Epithelial cell of esophagus (primary cell): ENCODE results near the gene MTHFD1L.

Experiments used
- DNase-seq: peaks from one replicate; pipeline ENCODE4 v3.0.0; 2010; ENCODE audit warnings: low read depth
- H3K4me3 ChIP-seq: 2 replicates; pipeline ENCODE4 v1.5.1; 2011; ENCODE audit warnings: mild to moderate bottlenecking, low read length, control low read depth
- TF ChIP-seq, protein P1 (sequence below): IDR thresholded peaks from 2 replicates; pipeline ENCODE4 v1.5.1; 2011; ENCODE audit warnings: low read depth, mild to moderate bottlenecking, low read length, control low read depth, inconsistent platforms; ENCODE audit not compliant: insufficient read depth; ENCODE audit errors: missing control alignments

MTHFD1L gene

DNA sequence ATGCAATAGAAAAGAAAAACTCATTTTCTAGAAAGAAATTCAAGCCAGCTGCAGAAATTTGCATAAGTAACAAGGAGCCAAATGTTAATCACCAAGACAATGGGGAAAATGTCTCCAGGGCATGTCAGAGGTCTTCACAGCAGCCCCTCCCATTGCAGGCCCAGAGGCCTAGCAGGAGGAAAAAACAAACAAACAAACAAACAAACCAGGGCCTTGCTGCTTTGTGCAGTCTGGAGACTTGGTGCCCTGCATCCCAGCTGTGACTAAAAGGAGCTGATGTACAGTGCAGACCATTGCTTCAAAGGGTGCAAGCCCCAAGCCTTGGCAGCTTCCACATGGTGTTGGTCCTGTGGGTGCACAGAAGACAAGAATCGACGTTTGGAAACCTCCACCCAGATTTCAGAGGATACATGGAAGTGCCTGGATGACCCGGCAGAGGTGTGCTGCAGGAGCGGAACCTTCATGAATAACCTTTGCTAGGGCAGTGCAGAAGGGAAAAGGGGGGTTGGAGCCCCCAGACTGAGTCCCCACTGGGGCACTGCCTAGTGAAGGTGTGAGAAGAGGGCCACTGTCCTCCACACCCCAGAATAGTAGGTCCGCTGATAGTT is 263.4 kb downstream of the MTHFD1L start:
- no peak overlapping the region for H3K4me3 ChIP-seq
- no peak for DNase-seq
- TF ChIP-seq, protein P1, sequence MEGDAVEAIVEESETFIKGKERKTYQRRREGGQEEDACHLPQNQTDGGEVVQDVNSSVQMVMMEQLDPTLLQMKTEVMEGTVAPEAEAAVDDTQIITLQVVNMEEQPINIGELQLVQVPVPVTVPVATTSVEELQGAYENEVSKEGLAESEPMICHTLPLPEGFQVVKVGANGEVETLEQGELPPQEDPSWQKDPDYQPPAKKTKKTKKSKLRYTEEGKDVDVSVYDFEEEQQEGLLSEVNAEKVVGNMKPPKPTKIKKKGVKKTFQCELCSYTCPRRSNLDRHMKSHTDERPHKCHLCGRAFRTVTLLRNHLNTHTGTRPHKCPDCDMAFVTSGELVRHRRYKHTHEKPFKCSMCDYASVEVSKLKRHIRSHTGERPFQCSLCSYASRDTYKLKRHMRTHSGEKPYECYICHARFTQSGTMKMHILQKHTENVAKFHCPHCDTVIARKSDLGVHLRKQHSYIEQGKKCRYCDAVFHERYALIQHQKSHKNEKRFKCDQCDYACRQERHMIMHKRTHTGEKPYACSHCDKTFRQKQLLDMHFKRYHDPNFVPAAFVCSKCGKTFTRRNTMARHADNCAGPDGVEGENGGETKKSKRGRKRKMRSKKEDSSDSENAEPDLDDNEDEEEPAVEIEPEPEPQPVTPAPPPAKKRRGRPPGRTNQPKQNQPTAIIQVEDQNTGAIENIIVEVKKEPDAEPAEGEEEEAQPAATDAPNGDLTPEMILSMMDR: no peak

DNA sequence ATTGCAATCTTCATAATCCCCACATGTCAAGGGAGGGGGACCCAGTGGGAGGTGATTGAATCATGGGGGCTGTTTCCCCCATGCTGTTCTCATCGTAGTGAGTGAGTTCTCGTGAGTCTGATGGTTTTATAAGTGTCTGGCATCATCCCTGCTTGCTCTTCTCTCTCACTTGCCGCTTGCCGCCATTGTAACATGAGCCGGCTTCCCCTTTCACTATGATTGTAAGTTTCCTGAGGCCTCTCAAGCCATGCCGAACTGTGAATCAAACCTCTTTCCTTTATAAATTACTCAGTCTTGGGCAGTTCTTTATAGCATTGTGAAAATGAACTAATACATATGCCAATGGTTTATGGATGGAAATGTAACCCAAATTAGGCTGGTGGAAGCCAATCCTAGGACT is 264.8 kb downstream of the MTHFD1L start:
- no peak for DNase-seq
- TF ChIP-seq, protein P1: no peak
- no peak overlapping the region for H3K4me3 ChIP-seq

DNA sequence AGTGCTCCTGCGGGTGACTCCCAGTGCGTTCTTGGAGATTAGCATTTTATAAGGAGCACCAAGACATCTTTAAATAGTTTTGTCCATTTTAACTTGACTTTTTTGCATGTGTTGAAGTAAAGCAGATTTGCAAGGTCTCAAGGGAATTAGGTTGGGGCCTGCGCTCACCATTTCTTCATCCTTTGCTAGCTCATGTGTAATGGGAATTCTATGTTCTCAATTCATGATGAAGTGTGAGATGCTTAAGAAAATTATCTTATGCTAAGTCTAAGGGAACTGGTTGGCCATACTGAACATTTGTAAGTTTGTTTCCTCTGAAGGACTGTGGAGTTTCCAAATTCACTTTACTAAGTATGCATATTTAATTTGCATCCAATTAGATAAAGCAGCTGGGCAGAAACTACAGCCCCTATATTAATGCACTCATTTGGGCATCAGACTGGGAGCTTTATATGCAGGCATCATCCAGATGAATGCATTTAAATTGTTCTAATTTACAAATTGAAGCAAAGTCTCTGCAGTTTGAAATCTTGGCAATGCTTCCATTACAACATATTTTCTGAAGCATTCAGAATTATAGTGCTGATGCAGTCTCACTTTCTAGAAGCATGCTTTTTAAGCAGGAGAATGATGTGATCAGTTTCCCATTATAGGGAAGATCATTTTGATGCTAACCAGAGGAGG is 266.0 kb downstream of the MTHFD1L start:
- no peak overlapping the region for H3K4me3 ChIP-seq
- DNase-seq: no peak
- TF ChIP-seq, protein P1: no peak

DNA sequence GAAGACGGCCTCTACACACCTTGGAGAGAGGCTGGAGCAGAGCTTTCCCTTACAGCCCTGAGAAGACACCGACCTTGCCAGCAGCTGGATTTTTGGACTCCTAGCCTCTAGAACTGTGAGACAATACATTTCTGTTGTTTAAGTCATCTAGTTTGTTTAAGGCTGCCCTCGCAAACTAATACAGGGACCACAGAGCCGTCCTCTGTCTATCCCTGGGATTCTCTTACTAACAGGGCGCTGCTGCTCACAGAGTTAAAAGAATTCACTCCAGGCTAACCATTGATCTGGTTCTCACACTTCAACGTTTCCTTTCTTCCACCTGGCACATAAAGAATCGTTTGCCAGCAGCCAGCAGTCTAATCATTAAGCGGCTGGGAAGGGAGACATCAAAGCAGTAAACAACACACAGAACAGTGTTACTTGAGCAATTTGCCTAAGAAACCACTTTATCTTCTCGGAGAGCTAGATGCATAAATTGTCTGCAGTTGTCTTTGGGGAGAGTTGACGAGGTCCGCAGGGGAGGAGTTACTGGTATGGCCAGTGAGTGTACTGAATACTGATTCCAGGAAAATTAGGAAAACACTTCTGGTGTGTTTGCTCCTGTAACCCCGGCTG is 270.7 kb downstream of the MTHFD1L start:
- TF ChIP-seq, protein P1: no peak
- H3K4me3 ChIP-seq: no peak overlapping the region
- DNase-seq: no peak

DNA sequence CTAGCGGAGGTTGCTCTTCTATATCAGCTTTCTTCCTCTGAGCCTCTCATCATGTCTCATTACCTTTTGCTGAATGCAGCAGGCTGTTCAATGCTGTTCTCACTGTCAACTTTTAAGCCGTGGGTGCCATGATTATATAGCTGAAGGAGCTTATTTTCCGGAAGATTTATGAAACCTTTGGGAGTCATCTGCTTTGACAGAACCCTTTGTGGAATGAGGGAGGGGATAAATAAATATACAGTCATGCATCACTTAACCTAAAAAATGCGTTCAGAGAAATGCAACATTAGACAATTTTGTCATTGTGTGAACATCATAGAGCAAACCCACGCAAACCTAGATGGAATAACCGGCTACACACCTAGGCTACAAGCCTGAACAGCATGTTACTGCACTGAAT is 272.0 kb downstream of the MTHFD1L start:
- H3K4me3 ChIP-seq: no peak overlapping the region
- DNase-seq: peak; percentile 35
- TF ChIP-seq, protein P1: no peak

DNA sequence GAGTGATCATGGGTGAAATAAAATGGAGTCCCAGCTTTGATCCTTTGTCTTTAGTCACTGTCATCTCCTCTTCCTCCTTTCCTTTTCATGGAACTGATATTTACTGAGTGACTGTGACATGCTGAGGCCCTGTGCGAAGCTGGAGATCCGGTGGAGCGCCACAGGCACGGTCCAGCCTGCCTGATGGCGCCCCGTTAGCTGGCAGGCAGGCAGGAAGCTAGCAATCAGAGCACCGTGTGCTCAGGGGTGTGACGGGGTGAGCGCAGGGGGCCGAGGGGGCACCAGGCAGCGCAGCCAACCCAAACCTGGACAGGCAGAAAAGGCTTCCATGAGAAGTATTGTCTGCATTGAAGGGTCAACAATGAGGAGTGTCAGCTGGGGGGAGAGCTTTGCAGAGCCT is 274.0 kb downstream of the MTHFD1L start:
- H3K4me3 ChIP-seq: no peak overlapping the region
- no peak for DNase-seq
- TF ChIP-seq, protein P1: no peak

DNA sequence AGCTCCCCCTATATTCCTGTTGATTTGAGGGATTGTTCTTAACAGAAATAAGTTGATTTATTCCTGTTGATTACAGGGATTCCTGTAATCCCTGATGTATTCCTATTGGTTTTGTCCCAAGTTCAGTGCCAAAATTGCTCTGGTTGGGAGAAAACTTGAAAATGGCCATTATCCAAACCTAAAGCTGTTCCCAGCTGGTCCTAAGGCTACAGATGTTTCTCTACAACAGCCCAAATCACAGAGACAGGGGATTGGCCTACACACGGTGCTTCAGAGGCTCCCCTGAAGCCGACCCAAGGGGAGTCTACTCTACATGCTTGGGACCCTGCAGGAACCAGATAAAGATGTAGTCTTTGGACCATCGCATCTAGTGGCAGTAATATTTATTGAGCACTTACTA is 275.3 kb downstream of the MTHFD1L start:
- TF ChIP-seq, protein P1: no peak
- no peak overlapping the region for H3K4me3 ChIP-seq
- DNase-seq: no peak
